Right atrium auricular region (tissue), 2 donors: ENCODE results near the gene CDCA7L. TPM values are rescaled to one million over a fixed set of nuclear protein-coding genes. Genes with fewer than 3 reads are reported as not detected.

ENCODE experiments used
- DNase-seq: peaks from one replicate; pipeline ENCODE4 v3.0.0-alpha.2; 2019; ENCODE audit warnings: low spot score
- H3K27ac ChIP-seq, 2 donors: fragments of 200-600 bp; sonication (generic); 1 replicate in 1 of 2; 2 replicates in 1 of 2; pipeline ENCODE4 v1.5.1; 2016 to 2019
- H3K27me3 ChIP-seq, 2 donors: fragments of 200-600 bp; sonication (generic); one replicate each; pipeline versions ENCODE4 v1.5.1 to v1.6.0; 2017 to 2019
- H3K36me3 ChIP-seq: fragments of 200-600 bp; sonication (generic); one replicate; pipeline ENCODE4 v1.5.1; 2016
- H3K4me1 ChIP-seq, 2 donors: fragments of 200-600 bp; sonication (generic); one replicate each; pipeline versions ENCODE4 v1.5.1 to v1.6.0; 2017 to 2019
- H3K4me3 ChIP-seq, 2 donors: fragments of 200-600 bp; sonication (generic); 1 replicate in 1 of 2; 2 replicates in 1 of 2; pipeline ENCODE4 v1.5.1; 2017 to 2019; ENCODE audit warnings: mild to moderate bottlenecking in 1 of 2, moderate library complexity in 1 of 2
- H3K9me3 ChIP-seq, 2 donors: fragments of 200-600 bp; sonication (generic); one replicate each; pipeline ENCODE4 v1.5.1; 2019
- total RNA-seq, 2 donors: library from RNA; depleted of rRNA; stranded (reverse); fragments of >200 nt; gene quantifications; one replicate each; pipeline ENCODE4 v1.1.0, GENCODE V29; 2016
- TF ChIP-seq, protein P1 (sequence below), 2 donors: fragments of 200-600 bp; sonication (generic); IDR thresholded peaks; one replicate each; pipeline ENCODE4 v1.5.1; 2019; ENCODE audit warnings: antibody characterized with exemption in 2 of 2

The CDCA7L gene
- total RNA-seq, 2 donors from 2014 or later = 32.4 to 48.9 TPM

DNA sequence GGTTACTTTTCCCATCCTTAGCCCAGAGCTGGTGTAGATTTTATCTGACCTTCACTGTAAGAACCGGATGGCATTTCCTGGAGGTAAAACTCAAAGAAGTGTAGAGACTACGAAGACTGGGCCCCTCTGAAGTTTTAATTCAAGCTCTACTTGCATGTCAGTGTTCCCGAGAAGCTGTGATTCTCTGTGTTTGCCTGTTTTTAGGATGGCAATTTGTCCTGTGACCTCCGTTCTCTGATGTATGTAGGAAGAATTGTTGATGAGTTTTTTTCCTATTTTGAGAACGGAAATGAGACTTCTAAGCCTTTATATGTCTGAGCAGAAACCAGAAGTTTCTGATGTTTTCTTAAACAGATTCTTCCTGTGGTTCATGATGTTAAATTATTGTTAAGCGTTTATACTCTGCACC, 94.1 kb downstream of the CDCA7L start:
- H3K27me3 ChIP-seq = no peaks in the 10 kb centered on the region
- TF ChIP-seq, protein P1, sequence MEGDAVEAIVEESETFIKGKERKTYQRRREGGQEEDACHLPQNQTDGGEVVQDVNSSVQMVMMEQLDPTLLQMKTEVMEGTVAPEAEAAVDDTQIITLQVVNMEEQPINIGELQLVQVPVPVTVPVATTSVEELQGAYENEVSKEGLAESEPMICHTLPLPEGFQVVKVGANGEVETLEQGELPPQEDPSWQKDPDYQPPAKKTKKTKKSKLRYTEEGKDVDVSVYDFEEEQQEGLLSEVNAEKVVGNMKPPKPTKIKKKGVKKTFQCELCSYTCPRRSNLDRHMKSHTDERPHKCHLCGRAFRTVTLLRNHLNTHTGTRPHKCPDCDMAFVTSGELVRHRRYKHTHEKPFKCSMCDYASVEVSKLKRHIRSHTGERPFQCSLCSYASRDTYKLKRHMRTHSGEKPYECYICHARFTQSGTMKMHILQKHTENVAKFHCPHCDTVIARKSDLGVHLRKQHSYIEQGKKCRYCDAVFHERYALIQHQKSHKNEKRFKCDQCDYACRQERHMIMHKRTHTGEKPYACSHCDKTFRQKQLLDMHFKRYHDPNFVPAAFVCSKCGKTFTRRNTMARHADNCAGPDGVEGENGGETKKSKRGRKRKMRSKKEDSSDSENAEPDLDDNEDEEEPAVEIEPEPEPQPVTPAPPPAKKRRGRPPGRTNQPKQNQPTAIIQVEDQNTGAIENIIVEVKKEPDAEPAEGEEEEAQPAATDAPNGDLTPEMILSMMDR (IDR thresholded peaks at IDR 0.05) = no peak
- no peaks in the 10 kb centered on the region for H3K36me3 ChIP-seq
- DNase-seq = no peak
- H3K9me3 ChIP-seq = no peaks in the 10 kb centered on the region
- no peak overlapping the region for H3K27ac ChIP-seq
- no peaks in the 10 kb centered on the region for H3K4me1 ChIP-seq
- H3K4me3 ChIP-seq = no peak overlapping the region
